Measurements from ENCODE around the gene MBIP. TPM values are rescaled to one million over a fixed set of nuclear protein-coding genes. Genes with fewer than 3 reads are reported as not detected.
A peak's percentile ranks its signal among the peaks of the same experiment; 100 is the strongest.

Gene MBIP
- 10 to 100 TPM; 17.2 to 35.8 (median 21.0) TPM for total RNA-seq

GRCh38 chr14:36320200-36320896, at the start of gene MBIP:
Gene MBIP (minus strand): TSS chr14:36320637. CDS start chr14:36320588, 49 bp downstream.
- DNase-seq (ENCODE audit: low spot score in 2 of 2), result peak; percentile 94 to 96
- 0 to 1% methylated on average over 34 to 35 of the region's 35 CpGs for WGBS, 2 donors
- intact Hi-C loops (cut with DNase I; ENCODE audit: low total_unique reads), result no loop called here
- peak within 1 kb of the TSS; percentile 90 for H3K4me3 ChIP-seq (ENCODE audit: low read depth, poor library complexity, severe bottlenecking)
- no peak for TF ChIP-seq POLR2A (IDR thresholded peaks at IDR 0.05)
- no peak for TF ChIP-seq CTCF (IDR thresholded peaks at IDR 0.05)

GRCh38 chr14:36367985-36368774, 47.7 kb upstream of the MBIP start:
- 48 to 70% methylated on average over 6 of the region's 6 CpGs for WGBS, 2 donors

GRCh38 chr14:36365766-36366165, 45.3 kb upstream of the MBIP start:
- H3K4me3 ChIP-seq (ENCODE audit: low read depth, poor library complexity, severe bottlenecking), result no peak overlapping the region
- intact Hi-C loops (cut with DNase I; ENCODE audit: low total_unique reads), result loop anchor here (10.0 kb wide), 1 partner anchor 161 kb away; no protein-coding TSS in a partner anchor
- no peak for TF ChIP-seq POLR2A (IDR thresholded peaks at IDR 0.05)
- TF ChIP-seq CTCF (IDR thresholded peaks at IDR 0.05), result no peak
- 68 to 74% methylated on average over 2 of the region's 2 CpGs for WGBS, 2 donors
- DNase-seq (ENCODE audit: low spot score in 2 of 2), result no peak

More at GRCh38 chr14:36367985-36368774, 47.7 kb upstream of the MBIP start:
- intact Hi-C loops (cut with DNase I; ENCODE audit: low total_unique reads), result loop anchor here (10.0 kb wide), 1 partner anchor 163 kb away; no protein-coding TSS in a partner anchor
- H3K4me3 ChIP-seq (ENCODE audit: low read depth, poor library complexity, severe bottlenecking), result no peak overlapping the region
- TF ChIP-seq CTCF (IDR thresholded peaks at IDR 0.05) (no peak), POLR2A (IDR thresholded peaks at IDR 0.05) (no peak)
- DNase-seq (ENCODE audit: low spot score in 2 of 2), result no peak

GRCh38 chr14:36363704-36364103, 43.3 kb upstream of the MBIP start:
- DNase-seq (ENCODE audit: low spot score in 2 of 2), result no peak
- WGBS, 2 donors, result 64 to 90% methylated on average over 2 of the region's 2 CpGs
- no peak overlapping the region for H3K4me3 ChIP-seq (ENCODE audit: low read depth, poor library complexity, severe bottlenecking)
- TF ChIP-seq CTCF (IDR thresholded peaks at IDR 0.05) (no peak), POLR2A (IDR thresholded peaks at IDR 0.05) (no peak)
- intact Hi-C loops (cut with DNase I; ENCODE audit: low total_unique reads), result loop anchor here (10.0 kb wide), 1 partner anchor 159 kb away; no protein-coding TSS in a partner anchor

- H3K4me3 ChIP-seq (ENCODE audit: low read depth, poor library complexity, severe bottlenecking), result no peak overlapping the region
- intact Hi-C loops (cut with DNase I; ENCODE audit: low total_unique reads), result loop anchor here (10.0 kb wide), 1 partner anchor 158 kb away; no protein-coding TSS in a partner anchor
- no peak for DNase-seq (ENCODE audit: low spot score in 2 of 2)
- 42 to 72% methylated on average over 3 of the region's 3 CpGs for WGBS, 2 donors
- no peak for TF ChIP-seq POLR2A (IDR thresholded peaks at IDR 0.05)
- no peak for TF ChIP-seq CTCF (IDR thresholded peaks at IDR 0.05)
Observed at GRCh38 chr14:36362648-36363047, 42.2 kb upstream of the MBIP start.
